Stimulated activated effector memory CD8-positive, alpha-beta T cell treated with anti-CD3 and anti-CD28 coated beads, Interleukin-12 subunit alpha, Interleukin-12 subunit beta, amount 100 ng/mL, for 72 hours (primary cell): ENCODE measurements around the gene SMARCE1.

Source experiments
- ATAC-seq: fragments of 150-1000 bp; cut with Tn5 transposase; 2 replicates; pipeline ENCODE4 v1.10.0; 2021
- DNase-seq, 2 donors: peaks; one replicate each; pipeline ENCODE4 v3.0.0; 2021 to 2022; ENCODE audit warnings: low spot score in 2 of 2
- H3K27ac Mint-ChIP-seq: one replicate; pipeline ENCODE4 v1.8.0; 2022; ENCODE audit warnings: mild to moderate bottlenecking, mixed read lengths
- H3K36me3 Mint-ChIP-seq: one replicate; pipeline ENCODE4 v1.8.0; 2022; ENCODE audit warnings: mild to moderate bottlenecking, mixed read lengths
- H3K4me1 Mint-ChIP-seq: one replicate; pipeline ENCODE4 v1.8.0; 2022; ENCODE audit warnings: mixed read lengths
- H3K4me3 Mint-ChIP-seq: one replicate; pipeline ENCODE4 v1.8.0; 2022; ENCODE audit warnings: mild to moderate bottlenecking, mixed read lengths
- H3K9me3 Mint-ChIP-seq: one replicate; pipeline ENCODE4 v1.8.0; 2022; ENCODE audit warnings: mixed read lengths

Gene SMARCE1

DNA sequence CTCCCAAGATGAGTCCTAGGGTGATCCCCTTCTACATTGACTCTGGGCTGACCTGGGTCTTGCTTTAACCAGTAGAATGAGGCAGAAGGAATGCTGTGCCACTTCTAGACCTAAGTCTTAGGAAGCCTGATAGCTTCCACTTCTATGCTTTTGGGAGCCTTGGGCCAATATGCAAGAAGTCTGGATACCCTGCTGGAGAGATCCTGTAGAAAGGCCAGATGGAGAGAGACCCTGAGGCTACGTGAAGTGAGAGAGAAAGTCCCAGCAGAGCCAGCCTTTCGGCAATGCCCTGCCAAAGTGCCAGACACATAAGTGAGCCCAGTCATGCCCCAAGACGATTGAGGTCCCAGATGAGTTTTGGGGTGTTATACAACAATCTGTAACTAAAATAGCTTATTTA lies 15.6 kb upstream of the SMARCE1 start:
- Mint-ChIP-seq H3K4me1 (peaks cover 5% of the 10 kb centered on the region), H3K36me3 (no peaks in the 10 kb centered on the region), H3K27ac (no peak overlapping the region), H3K4me3 (no peak overlapping the region), H3K9me3 (no peaks in the 10 kb centered on the region)
- no peak for ATAC-seq
- DNase-seq: no peak

DNA sequence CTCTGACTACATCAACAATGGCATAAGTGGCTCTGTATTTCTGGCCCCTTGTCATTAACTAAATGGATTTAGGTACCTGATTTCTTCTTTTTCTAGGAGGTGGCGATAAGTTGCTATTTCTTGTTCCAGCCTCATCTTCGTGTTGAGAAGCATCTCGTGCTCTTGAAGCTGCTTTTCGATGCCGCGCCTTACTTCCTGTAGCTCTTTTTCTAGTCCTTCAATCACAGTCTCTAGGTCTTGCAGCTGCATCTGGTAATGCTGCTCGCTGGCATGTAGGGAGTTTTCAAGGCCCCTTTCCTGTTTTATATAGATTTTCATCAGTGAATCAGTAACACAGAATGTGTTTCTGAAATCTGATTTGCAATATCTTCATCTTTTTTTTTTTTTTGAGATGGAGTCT lies 12.3 kb upstream of the SMARCE1 start:
- no peak for ATAC-seq
- no peak overlapping the region for H3K27ac Mint-ChIP-seq

GRCh38 chr17:40658396-40658795 lies 10.8 kb upstream of the SMARCE1 start:
- Mint-ChIP-seq H3K4me1 (no peaks in the 10 kb centered on the region), H3K9me3 (no peaks in the 10 kb centered on the region), H3K36me3 (no peaks in the 10 kb centered on the region), H3K27ac (no peak overlapping the region), H3K4me3 (no peak overlapping the region)
- ATAC-seq (no peak), DNase-seq (no peak)

More for the DNA sequence above, 12.3 kb upstream of the SMARCE1 start:
- Mint-ChIP-seq H3K4me3 (no peak overlapping the region), H3K4me1 (peaks cover 2% of the 10 kb centered on the region), H3K36me3 (no peaks in the 10 kb centered on the region), H3K9me3 (no peaks in the 10 kb centered on the region)
- DNase-seq: no peak

DNA sequence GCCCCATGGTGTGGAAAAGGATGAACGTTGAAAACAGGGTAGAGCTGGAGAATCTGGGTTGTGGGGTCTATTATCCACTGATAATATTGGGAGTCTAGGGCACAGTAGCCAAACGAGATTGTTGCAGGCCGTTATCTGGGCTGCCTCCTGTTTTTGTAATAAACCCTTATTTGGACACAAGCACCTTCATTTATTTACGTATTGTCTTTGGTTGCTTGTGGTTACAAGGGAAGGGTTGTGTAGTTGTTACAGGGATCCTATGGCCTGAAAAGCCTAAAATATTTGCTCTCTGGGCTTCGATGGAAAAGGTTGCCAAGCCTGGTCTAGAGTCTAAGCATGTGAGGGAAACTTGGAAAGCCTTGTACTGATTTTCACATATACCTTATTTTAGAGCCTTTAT lies 4.3 kb upstream of the SMARCE1 start:
- no peak overlapping the region for H3K4me3 Mint-ChIP-seq
- peaks cover 20% of the 10 kb centered on the region for H3K36me3 Mint-ChIP-seq
- peaks cover 9% of the 10 kb centered on the region for H3K4me1 Mint-ChIP-seq
- ATAC-seq (no peak), DNase-seq (no peak)
- no peak overlapping the region for H3K27ac Mint-ChIP-seq
- H3K9me3 Mint-ChIP-seq: no peaks in the 10 kb centered on the region

GRCh38 chr17:40648384-40648968 lies 858 bp upstream of the SMARCE1 start:
- peaks cover 26% of the 10 kb centered on the region for H3K4me1 Mint-ChIP-seq
- DNase-seq (no peak), ATAC-seq (peak; percentile 36)
- H3K9me3 Mint-ChIP-seq: no peaks in the 10 kb centered on the region
- peak overlapping the region; percentile 100 for H3K27ac Mint-ChIP-seq
- peak overlapping the region; percentile 98 for H3K4me3 Mint-ChIP-seq
- H3K36me3 Mint-ChIP-seq: peaks cover 46% of the 10 kb centered on the region

GRCh38 chr17:40646791-40647623 lies 611 bp downstream of the SMARCE1 start:
- no peak for DNase-seq
- peak overlapping the region; percentile 98 for H3K4me3 Mint-ChIP-seq
- peak; percentile 69 for ATAC-seq
- peaks cover 61% of the 10 kb centered on the region for H3K36me3 Mint-ChIP-seq
- H3K27ac Mint-ChIP-seq: peak overlapping the region; percentile 100
- H3K9me3 Mint-ChIP-seq: no peaks in the 10 kb centered on the region
- H3K4me1 Mint-ChIP-seq: peaks cover 30% of the 10 kb centered on the region

GRCh38 chr17:40645943-40646342 lies 1.7 kb downstream of the SMARCE1 start:
- peaks cover 34% of the 10 kb centered on the region for H3K4me1 Mint-ChIP-seq

DNA sequence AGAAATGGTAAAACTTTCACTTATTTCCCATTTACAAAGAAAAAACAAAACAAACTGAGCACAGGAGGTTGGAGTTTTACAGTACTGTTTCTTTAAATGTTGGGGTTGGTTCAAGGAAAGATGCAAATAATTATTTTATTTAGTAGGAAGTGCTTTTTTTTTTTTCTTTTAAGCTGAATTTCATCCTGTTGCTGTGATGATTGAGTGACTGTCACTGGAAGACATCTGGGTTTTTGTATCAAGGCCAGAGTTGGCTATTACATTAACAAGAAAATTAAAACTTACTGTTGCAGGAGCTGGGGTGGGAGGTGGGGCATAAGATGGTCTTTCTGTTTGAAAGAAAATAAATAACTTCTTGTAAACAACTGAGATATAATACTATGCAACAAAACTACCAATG lies 2.3 kb downstream of the SMARCE1 start:
- no peak for DNase-seq
- H3K4me3 Mint-ChIP-seq: peak overlapping the region; percentile 14
- H3K4me1 Mint-ChIP-seq: peaks cover 41% of the 10 kb centered on the region
- peak overlapping the region; percentile 10 for H3K27ac Mint-ChIP-seq
- no peaks in the 10 kb centered on the region for H3K9me3 Mint-ChIP-seq
- no peak for ATAC-seq
- peaks cover 78% of the 10 kb centered on the region for H3K36me3 Mint-ChIP-seq

More at GRCh38 chr17:40645943-40646342, 1.7 kb downstream of the SMARCE1 start:
- Mint-ChIP-seq H3K27ac (peak overlapping the region; percentile 100), H3K9me3 (no peaks in the 10 kb centered on the region), H3K36me3 (peaks cover 72% of the 10 kb centered on the region), H3K4me3 (peak overlapping the region; percentile 98)
- no peak for ATAC-seq
- DNase-seq: no peak

GRCh38 chr17:40637931-40638330 lies 9.7 kb downstream of the SMARCE1 start:
- Mint-ChIP-seq H3K4me1 (peaks cover 35% of the 10 kb centered on the region), H3K9me3 (no peaks in the 10 kb centered on the region), H3K36me3 (peaks cover 100% of the 10 kb centered on the region), H3K4me3 (no peak overlapping the region), H3K27ac (no peak overlapping the region)
- ATAC-seq (no peak), DNase-seq (no peak)

GRCh38 chr17:40633871-40634270 lies 13.7 kb downstream of the SMARCE1 start:
- DNase-seq (no peak), ATAC-seq (no peak)
- peaks cover 21% of the 10 kb centered on the region for H3K4me1 Mint-ChIP-seq
- no peak overlapping the region for H3K4me3 Mint-ChIP-seq
- H3K27ac Mint-ChIP-seq: peak overlapping the region; percentile 20
- peaks cover 100% of the 10 kb centered on the region for H3K36me3 Mint-ChIP-seq
- H3K9me3 Mint-ChIP-seq: no peaks in the 10 kb centered on the region

- H3K4me3 Mint-ChIP-seq: no peak overlapping the region
- H3K27ac Mint-ChIP-seq: peak overlapping the region; percentile 54
- no peaks in the 10 kb centered on the region for H3K9me3 Mint-ChIP-seq
- H3K36me3 Mint-ChIP-seq: peaks cover 100% of the 10 kb centered on the region
- ATAC-seq (no peak), DNase-seq (no peak)
- peaks cover 16% of the 10 kb centered on the region for H3K4me1 Mint-ChIP-seq
These were observed 15.4 kb downstream of the SMARCE1 start for GRCh38 chr17:40632216-40632615.

DNA sequence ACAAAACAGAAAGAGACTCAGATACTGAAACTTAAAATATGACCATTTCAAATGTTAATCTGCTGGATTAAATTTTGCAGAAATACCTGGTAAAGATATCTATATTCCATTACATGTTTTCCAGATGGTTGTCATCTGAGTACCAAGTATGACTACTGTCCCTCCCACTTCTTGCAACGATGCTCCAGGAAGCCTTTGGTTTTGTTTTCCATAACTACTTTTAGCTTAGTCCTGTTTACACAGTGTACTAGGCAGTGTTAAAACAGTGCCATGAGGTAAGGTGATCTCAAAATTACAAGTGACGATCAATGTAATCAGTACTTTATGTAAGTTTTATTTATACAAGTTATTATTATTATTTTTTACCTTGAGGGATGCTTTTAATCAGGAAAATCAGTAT lies 17.8 kb downstream of the SMARCE1 start:
- Mint-ChIP-seq H3K36me3 (peaks cover 86% of the 10 kb centered on the region), H3K9me3 (no peaks in the 10 kb centered on the region), H3K4me3 (no peak overlapping the region), H3K4me1 (peaks cover 28% of the 10 kb centered on the region), H3K27ac (no peak overlapping the region)
- DNase-seq (no peak), ATAC-seq (no peak)

- H3K4me3 Mint-ChIP-seq: no peak overlapping the region
- H3K36me3 Mint-ChIP-seq: peaks cover 40% of the 10 kb centered on the region
- peaks cover 51% of the 10 kb centered on the region for H3K4me1 Mint-ChIP-seq
- ATAC-seq (no peak), DNase-seq (no peak)
- peak overlapping the region; percentile 43 for H3K27ac Mint-ChIP-seq
- H3K9me3 Mint-ChIP-seq: no peaks in the 10 kb centered on the region
These were observed 22.3 kb downstream of the SMARCE1 start for GRCh38 chr17:40625311-40625710.

DNA sequence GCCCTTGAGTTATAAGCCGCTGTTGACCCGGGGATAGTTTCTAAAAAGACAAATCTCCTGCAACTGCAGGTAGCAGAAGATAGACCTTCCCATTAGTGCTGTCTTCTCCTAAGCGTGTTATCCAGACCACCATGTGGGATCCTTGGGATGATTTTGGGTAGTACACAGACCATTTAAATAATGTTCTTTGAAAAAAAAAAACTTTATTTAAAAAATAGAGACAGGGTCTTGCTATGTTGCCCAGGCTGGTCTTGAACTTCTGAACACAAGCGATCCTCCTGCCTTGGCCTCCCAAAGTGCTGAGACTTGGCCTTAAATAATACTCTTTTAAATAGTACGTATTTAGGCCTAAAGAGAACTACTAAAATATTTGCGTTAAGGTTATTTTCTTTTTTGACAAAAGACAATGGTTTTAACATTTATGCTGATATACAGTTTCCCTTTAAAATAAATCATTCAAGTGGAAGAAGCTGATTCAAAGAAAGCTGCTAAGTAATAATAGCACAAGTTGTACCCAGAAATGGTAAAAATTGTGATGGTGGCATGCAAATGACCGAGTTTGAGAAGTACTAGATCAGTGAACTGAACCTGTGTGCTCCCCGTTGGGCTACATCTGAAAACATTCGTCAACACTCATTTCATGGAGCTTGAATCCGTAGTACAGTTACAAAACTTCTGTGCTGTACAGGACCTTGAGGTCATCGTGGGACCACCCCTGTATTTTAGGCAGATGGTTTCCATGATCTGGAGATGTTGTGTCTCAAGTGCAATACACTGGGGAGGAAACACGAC lies 24.0 kb downstream of the SMARCE1 start:
- no peak overlapping the region for H3K27ac Mint-ChIP-seq
- no peak for DNase-seq
- no peak for ATAC-seq
- H3K4me3 Mint-ChIP-seq: no peak overlapping the region
- peaks cover 23% of the 10 kb centered on the region for H3K36me3 Mint-ChIP-seq
- H3K9me3 Mint-ChIP-seq: no peaks in the 10 kb centered on the region
- peaks cover 54% of the 10 kb centered on the region for H3K4me1 Mint-ChIP-seq

DNA sequence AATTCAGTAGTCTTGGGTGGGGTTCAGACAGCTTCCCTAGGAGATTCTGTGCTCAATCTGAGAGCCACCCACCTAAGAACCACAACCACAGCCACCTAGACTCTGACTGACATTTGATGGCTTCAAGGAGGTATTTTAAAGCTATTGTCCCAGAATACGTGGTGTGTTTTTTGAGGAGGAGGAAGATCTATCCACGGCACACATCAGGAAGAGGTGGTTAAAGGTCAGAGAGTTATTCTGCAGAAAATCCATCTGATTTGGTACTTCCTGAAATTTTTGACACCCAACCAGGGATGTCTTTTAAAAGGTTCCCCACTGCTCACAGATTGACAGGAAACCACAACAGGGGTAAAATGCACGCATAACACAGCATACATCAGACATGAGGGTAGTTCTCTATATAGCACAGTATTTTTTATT lies 25.1 kb downstream of the SMARCE1 start:
- DNase-seq: no peak
- no peaks in the 10 kb centered on the region for H3K9me3 Mint-ChIP-seq
- peak overlapping the region; percentile 37 for H3K4me3 Mint-ChIP-seq

More for the DNA sequence above, 25.1 kb downstream of the SMARCE1 start:
- peak; percentile 82 for ATAC-seq
- H3K4me1 Mint-ChIP-seq: peaks cover 56% of the 10 kb centered on the region
- peaks cover 12% of the 10 kb centered on the region for H3K36me3 Mint-ChIP-seq
- H3K27ac Mint-ChIP-seq: peak overlapping the region; percentile 78
